Spinal cord (tissue), 10 donors: Measurements from ENCODE around the gene LSAMP. TPM values are rescaled to one million over a fixed set of nuclear protein-coding genes. Genes with fewer than 3 reads are reported as not detected.

Source experiments
- DNase-seq, 6 donors: peaks; one replicate each; pipeline versions ENCODE4 v3.0.0 to v3.0.0-alpha.2; 2013 to 2015; ENCODE audit warnings: low spot score in 6 of 6, low read depth in 4 of 6
- H3K27ac ChIP-seq: one replicate; pipeline ENCODE4 v1.5.1; 2013; ENCODE audit warnings: low read depth, low read length, control low read depth
- H3K27me3 ChIP-seq: one replicate; pipeline ENCODE4 v1.6.1; 2013; ENCODE audit warnings: low read length; ENCODE audit not compliant: control insufficient read depth, insufficient read depth
- H3K36me3 ChIP-seq: one replicate; pipeline ENCODE4 v1.6.1; 2013; ENCODE audit warnings: low read length; ENCODE audit not compliant: control insufficient read depth, insufficient read depth
- H3K4me1 ChIP-seq: one replicate; pipeline ENCODE4 v1.6.1; 2013; ENCODE audit warnings: low read length; ENCODE audit not compliant: control insufficient read depth, insufficient read depth
- H3K4me3 ChIP-seq: one replicate; pipeline ENCODE4 v1.5.1; 2013; ENCODE audit warnings: low read depth, low read length, control low read depth
- H3K9me3 ChIP-seq: one replicate; pipeline ENCODE4 v1.6.1; 2013; ENCODE audit warnings: low read length; ENCODE audit not compliant: control insufficient read depth, insufficient read depth
- WGBS: methylation state at CpG from one replicate; pipeline ENCODE4 v1.1.5; 2013; ENCODE audit warnings: missing lambda C conversion rate; ENCODE audit not compliant: insufficient coverage; 5-methylcytosine and 5-hydroxymethylcytosine counted together
- polyA plus RNA-seq, 2 donors: library from polyadenylated mRNA; unstranded; fragments of 120-200 nt; gene quantifications; one replicate each; pipeline ENCODE4 v1.2.1, GENCODE V29; 2013; ENCODE audit not compliant: insufficient read length in 2 of 2
- total RNA-seq, 2 donors: library from RNA; depleted of rRNA in 1 of 2; stranded (reverse); fragments of 120-200 nt in 1 of 2; fragments of >200 nt in 1 of 2; gene quantifications; one replicate each; pipeline versions ENCODE4 v1.2.3 to v1.2.4, GENCODE V29; 2013 to 2014
- donor health status: healthy.

The LSAMP gene
- total and polyA plus RNA-seq, 4 donors, result 69.4 to 174 (median 108) TPM

DNA sequence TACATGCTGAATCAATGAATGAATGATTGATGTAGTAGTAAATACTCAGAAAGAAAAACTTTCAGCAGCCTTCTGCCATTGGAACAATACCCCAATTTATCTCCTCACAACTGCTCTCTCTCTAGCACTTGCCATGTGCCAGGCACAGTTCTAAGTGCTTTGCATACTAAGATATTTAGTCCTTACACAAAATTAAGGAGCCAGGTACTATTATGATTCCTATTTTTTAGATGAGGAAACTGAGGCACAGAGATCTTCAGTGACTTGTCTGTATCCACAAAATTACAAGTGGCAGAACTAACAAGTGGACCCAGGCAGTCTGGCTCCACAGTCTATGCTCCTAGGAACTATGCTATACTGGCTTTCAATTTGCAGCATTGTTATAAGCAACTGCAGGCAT, 279.2 kb downstream of the LSAMP start:
- H3K4me1 ChIP-seq, result no peaks in the 10 kb centered on the region
- no peak for DNase-seq
- H3K27ac ChIP-seq, result no peak overlapping the region
- no peaks in the 10 kb centered on the region for H3K27me3 ChIP-seq
- no peak overlapping the region for H3K4me3 ChIP-seq
- H3K36me3 ChIP-seq, result no peaks in the 10 kb centered on the region
- H3K9me3 ChIP-seq, result no peaks in the 10 kb centered on the region

DNA sequence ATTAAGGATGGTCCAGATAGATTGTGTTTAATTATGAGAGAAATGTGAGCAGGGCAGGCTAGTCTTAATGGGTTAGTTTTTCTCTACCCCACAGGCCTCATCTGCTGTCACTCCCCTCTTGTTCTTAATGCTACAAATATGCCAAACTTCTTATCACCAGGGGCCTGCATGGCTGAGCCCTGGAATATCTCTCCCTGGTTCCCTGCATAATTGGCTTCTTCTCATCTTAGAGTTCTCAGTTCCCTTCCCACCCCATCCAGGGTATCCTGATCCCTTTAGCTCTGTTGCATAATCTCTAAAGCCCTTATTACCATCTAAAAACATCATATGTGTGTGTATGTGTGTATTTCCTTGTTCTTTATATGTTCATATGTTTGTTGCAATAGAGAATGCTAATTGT, 279.6 kb downstream of the LSAMP start:
- Histone ChIP-seq H3K9me3 (no peaks in the 10 kb centered on the region), H3K4me1 (no peaks in the 10 kb centered on the region), H3K36me3 (no peaks in the 10 kb centered on the region), H3K27ac (no peak overlapping the region), H3K4me3 (no peak overlapping the region), H3K27me3 (no peaks in the 10 kb centered on the region)
- no peak for DNase-seq

GRCh38 chr3:116165135-116165534, 280.2 kb downstream of the LSAMP start:
- no peaks in the 10 kb centered on the region for H3K9me3 ChIP-seq
- H3K4me1 ChIP-seq, result no peaks in the 10 kb centered on the region
- no peak overlapping the region for H3K4me3 ChIP-seq
- H3K36me3 ChIP-seq, result no peaks in the 10 kb centered on the region
- H3K27ac ChIP-seq, result no peak overlapping the region
- WGBS, result no CpG with 5 or more reads among the region's 2 CpGs
- no peaks in the 10 kb centered on the region for H3K27me3 ChIP-seq
- DNase-seq, result peak in 1 of 6 donors; percentile 44

- DNase-seq, result no peak
- Histone ChIP-seq H3K36me3 (no peaks in the 10 kb centered on the region), H3K9me3 (no peaks in the 10 kb centered on the region), H3K4me3 (no peak overlapping the region), H3K27me3 (no peaks in the 10 kb centered on the region), H3K27ac (no peak overlapping the region), H3K4me1 (no peaks in the 10 kb centered on the region)
- no CpG with 5 or more reads among the region's 2 CpGs for WGBS
Observed at GRCh38 chr3:116164039-116164438, 281.2 kb downstream of the LSAMP start.

DNA sequence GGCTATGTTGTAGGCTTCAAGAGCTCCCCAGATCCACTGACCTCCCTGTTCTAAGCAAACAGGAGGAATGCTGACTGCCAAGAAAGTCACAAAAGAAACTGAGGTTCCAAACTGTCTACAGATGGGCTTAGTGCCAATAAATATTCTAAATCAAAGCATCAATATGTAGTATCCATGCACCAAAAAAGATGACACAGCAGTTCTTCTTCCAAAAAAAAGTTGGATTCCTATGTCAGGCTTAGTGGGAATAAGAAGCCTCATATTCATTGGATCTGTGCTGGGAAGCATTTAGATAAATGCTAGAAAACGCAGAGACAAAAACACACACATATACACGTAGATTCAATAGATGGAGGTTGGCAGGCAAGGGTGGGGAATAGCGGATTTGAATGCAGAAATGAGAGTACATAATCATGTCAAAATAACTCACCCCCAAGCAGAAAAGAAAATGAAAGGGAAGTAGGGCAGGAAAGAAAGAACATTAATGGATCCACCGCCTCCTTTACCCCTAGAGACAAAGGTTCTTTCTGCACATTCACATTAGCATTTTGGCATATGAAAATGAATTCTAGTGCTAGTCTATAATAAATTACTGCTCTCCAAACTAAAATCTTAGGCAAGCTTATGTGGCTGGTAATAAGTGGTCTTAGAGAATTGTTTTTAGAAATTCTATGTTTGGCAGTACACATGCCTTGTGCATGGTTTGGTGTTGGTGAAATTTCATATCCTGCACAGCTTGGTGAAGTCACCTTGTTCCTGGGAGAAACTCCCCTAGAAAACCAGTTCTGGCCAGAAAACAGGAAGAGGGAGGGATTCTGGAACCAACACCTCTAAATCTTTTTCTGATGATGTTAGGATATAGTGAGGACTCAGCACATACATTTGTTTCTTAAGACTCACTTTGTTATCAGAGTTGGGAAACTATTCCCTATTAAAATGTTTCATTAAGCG, 283.4 kb downstream of the LSAMP start:
- peak in 1 of 6 donors; percentile 49 for DNase-seq
- H3K4me3 ChIP-seq, result no peak overlapping the region

GRCh38 chr3:116160594-116160993, 284.7 kb downstream of the LSAMP start:
- no peak for DNase-seq
- no peak overlapping the region for H3K4me3 ChIP-seq
- no peaks in the 10 kb centered on the region for H3K36me3 ChIP-seq
- no CpG with 5 or more reads among the region's 1 CpG for WGBS
- no peaks in the 10 kb centered on the region for H3K27me3 ChIP-seq
- H3K27ac ChIP-seq, result no peak overlapping the region
- no peaks in the 10 kb centered on the region for H3K9me3 ChIP-seq
- no peaks in the 10 kb centered on the region for H3K4me1 ChIP-seq

More for the DNA sequence above, 283.4 kb downstream of the LSAMP start:
- no CpG with 5 or more reads among the region's 5 CpGs for WGBS
- Histone ChIP-seq H3K9me3 (no peaks in the 10 kb centered on the region), H3K27ac (peak overlapping the region; percentile 29), H3K4me1 (no peaks in the 10 kb centered on the region), H3K27me3 (no peaks in the 10 kb centered on the region), H3K36me3 (no peaks in the 10 kb centered on the region)

DNA sequence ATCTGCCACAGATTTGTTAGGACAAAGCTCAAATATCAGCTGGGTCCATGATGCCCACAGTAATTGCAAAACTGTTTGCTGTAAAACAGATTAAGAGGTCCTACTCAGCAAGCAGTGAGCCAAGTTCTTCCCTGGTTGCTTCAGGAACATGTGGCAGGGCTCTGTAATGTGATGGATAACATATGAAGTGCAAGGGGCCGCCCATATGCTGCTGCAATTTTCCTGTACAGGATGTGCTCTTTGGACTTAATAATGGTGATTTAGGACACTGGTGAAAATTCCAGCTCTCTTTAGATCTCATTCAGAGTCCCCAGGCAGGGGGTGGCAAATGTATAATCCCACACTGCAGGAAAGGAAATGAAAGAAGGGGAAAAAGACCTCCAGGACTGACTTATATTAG, 289.4 kb downstream of the LSAMP start:
- H3K36me3 ChIP-seq, result no peaks in the 10 kb centered on the region
- no peaks in the 10 kb centered on the region for H3K4me1 ChIP-seq
- no CpG with 5 or more reads among the region's 1 CpG for WGBS
- H3K27me3 ChIP-seq, result no peaks in the 10 kb centered on the region
- no peak overlapping the region for H3K27ac ChIP-seq
- H3K4me3 ChIP-seq, result no peak overlapping the region
- DNase-seq, result peak in 2 of 6 donors; percentile 40 to 65
- H3K9me3 ChIP-seq, result no peaks in the 10 kb centered on the region

GRCh38 chr3:116154389-116154788, 290.9 kb downstream of the LSAMP start:
- no peak for DNase-seq
- Histone ChIP-seq H3K4me1 (no peaks in the 10 kb centered on the region), H3K27me3 (no peaks in the 10 kb centered on the region), H3K9me3 (no peaks in the 10 kb centered on the region), H3K36me3 (no peaks in the 10 kb centered on the region), H3K4me3 (no peak overlapping the region), H3K27ac (no peak overlapping the region)
- 85% methylated on average over 2 of the region's 2 CpGs for WGBS

GRCh38 chr3:116153174-116153573, 292.1 kb downstream of the LSAMP start:
- no peaks in the 10 kb centered on the region for H3K9me3 ChIP-seq
- H3K27me3 ChIP-seq, result no peaks in the 10 kb centered on the region
- no peak overlapping the region for H3K4me3 ChIP-seq
- no peaks in the 10 kb centered on the region for H3K4me1 ChIP-seq
- H3K36me3 ChIP-seq, result no peaks in the 10 kb centered on the region
- no peak overlapping the region for H3K27ac ChIP-seq
- no peak for DNase-seq
- WGBS, result no CpG with 5 or more reads among the region's 3 CpGs

DNA sequence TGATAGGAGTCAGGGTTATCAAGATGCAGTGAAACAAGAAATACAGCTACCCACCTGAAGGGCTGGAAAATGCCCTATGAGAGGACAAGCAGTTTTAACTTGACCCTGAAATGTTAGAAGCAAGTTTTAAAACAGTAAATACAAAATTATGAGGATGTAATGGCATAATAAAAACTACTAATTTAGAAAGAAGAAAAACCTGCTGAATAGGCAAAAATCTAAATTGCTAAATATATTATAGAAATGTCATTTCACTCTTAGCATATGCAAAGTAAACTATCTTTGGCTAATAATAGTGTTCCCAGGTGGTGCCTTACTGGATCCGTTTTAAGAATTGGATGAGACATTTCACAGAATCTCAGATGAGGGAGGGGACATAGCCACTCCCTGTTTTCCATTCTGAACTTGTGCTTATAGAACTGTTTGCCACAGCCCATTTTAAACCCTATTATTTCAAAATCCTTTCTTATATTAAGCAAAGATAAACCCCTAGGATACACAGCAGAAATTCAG, 294.6 kb downstream of the LSAMP start:
- H3K4me3 ChIP-seq, result no peak overlapping the region
- no peaks in the 10 kb centered on the region for H3K4me1 ChIP-seq
- H3K27me3 ChIP-seq, result no peaks in the 10 kb centered on the region
- H3K9me3 ChIP-seq, result peaks cover 8% of the 10 kb centered on the region
- no CpG with 5 or more reads among the region's 1 CpG for WGBS
- DNase-seq, result no peak
- H3K36me3 ChIP-seq, result no peaks in the 10 kb centered on the region
- no peak overlapping the region for H3K27ac ChIP-seq
